ENCODE data around the gene MRPL3. TPM values are rescaled to one million over a fixed set of nuclear protein-coding genes. Genes with fewer than 3 reads are reported as not detected.
A peak's percentile ranks its signal among the peaks of the same experiment; 100 is the strongest.

The MRPL3 gene
- total RNA-seq, 8 experiments from 2014 or later, result 78.2 to 172 (median 113) TPM

- no peaks in the 10 kb centered on the region for H3K4me1 ChIP-seq (replicated peaks in 1 of 2)
- in situ Hi-C loops (cut with MboI; ENCODE audit: low pct_unique_long_range_greater_than_20kb in 2 of 9, low sequenced_read_pairs in 9 of 9, unreplicated experiment in 9 of 9), result no loop called here
- WGBS, 10 experiments, result 0 to 100% (median 65%) methylated on average over 1 of the region's 1 CpG; no CpG with 5 or more reads in 2 of the 10 experiments
- H3K4me3 ChIP-seq, result no peak overlapping the region
- ATAC-seq (replicated peaks in 6 of 8), result peak in 2 of 8 experiments; percentile 86 to 94
- no peak overlapping the region for H3K27ac ChIP-seq
Measured at GRCh38 chr3:131439084-131439483, 63.7 kb downstream of the MRPL3 start.

GRCh38 chr3:131435000-131435399, 67.8 kb downstream of the MRPL3 start:
- in situ Hi-C loops (cut with MboI; ENCODE audit: low pct_unique_long_range_greater_than_20kb in 2 of 9, low sequenced_read_pairs in 9 of 9, unreplicated experiment in 9 of 9), result no loop called here
- 38 to 100% (median 71%) methylated on average over 1 of the region's 1 CpG; no CpG with 5 or more reads in 3 of the 10 experiments for WGBS, 10 experiments
- ATAC-seq (replicated peaks in 6 of 8), result no peak
- Histone ChIP-seq H3K4me3 (no peak overlapping the region), H3K27ac (no peak overlapping the region), H3K4me1 (replicated peaks in 1 of 2) (no peaks in the 10 kb centered on the region)

- Histone ChIP-seq H3K27ac (no peak overlapping the region), H3K4me3 (no peak overlapping the region), H3K4me1 (replicated peaks in 1 of 2) (no peaks in the 10 kb centered on the region)
- in situ Hi-C loops (cut with MboI; ENCODE audit: low pct_unique_long_range_greater_than_20kb in 2 of 9, low sequenced_read_pairs in 9 of 9, unreplicated experiment in 9 of 9), result no loop called here
- ATAC-seq (replicated peaks in 6 of 8), result no peak
- 17 to 100% (median 66%) methylated on average over 1 to 3 of the region's 3 CpGs; no CpG with 5 or more reads in 2 of the 10 experiments for WGBS, 10 experiments
Measured at GRCh38 chr3:131432441-131432840, 70.3 kb downstream of the MRPL3 start.

- no peak for ATAC-seq (replicated peaks in 6 of 8)
- Histone ChIP-seq H3K27ac (no peak overlapping the region), H3K4me1 (replicated peaks in 1 of 2) (no peaks in the 10 kb centered on the region), H3K4me3 (no peak overlapping the region)
- WGBS, 10 experiments, result 34 to 93% (median 68%) methylated on average over 2 to 5 of the region's 5 CpGs; no CpG with 5 or more reads in 5 of the 10 experiments
- in situ Hi-C loops (cut with MboI; ENCODE audit: low pct_unique_long_range_greater_than_20kb in 2 of 9, low sequenced_read_pairs in 9 of 9, unreplicated experiment in 9 of 9), result no loop called here
Measured at GRCh38 chr3:131431754-131432153, 71.0 kb downstream of the MRPL3 start.

GRCh38 chr3:131427226-131427625, 75.5 kb downstream of the MRPL3 start:
- in situ Hi-C loops (cut with MboI; ENCODE audit: low pct_unique_long_range_greater_than_20kb in 2 of 9, low sequenced_read_pairs in 9 of 9, unreplicated experiment in 9 of 9), result no loop called here
- no peak for ATAC-seq (replicated peaks in 6 of 8)
- Histone ChIP-seq H3K27ac (no peak overlapping the region), H3K4me1 (replicated peaks in 1 of 2) (no peaks in the 10 kb centered on the region), H3K4me3 (no peak overlapping the region)
- WGBS, 10 experiments, result 7 to 88% (median 51%) methylated on average over 1 to 2 of the region's 2 CpGs; no CpG with 5 or more reads in 5 of the 10 experiments

GRCh38 chr3:131421957-131422498, 80.7 kb downstream of the MRPL3 start:
- no peaks in the 10 kb centered on the region for H3K4me1 ChIP-seq (replicated peaks in 1 of 2)
- ATAC-seq (replicated peaks in 6 of 8), result peak in 1 of 8 experiments; percentile 82
- in situ Hi-C loops (cut with MboI; ENCODE audit: low pct_unique_long_range_greater_than_20kb in 2 of 9, low sequenced_read_pairs in 9 of 9, unreplicated experiment in 9 of 9), result no loop called here
- no peak overlapping the region for H3K4me3 ChIP-seq
- H3K27ac ChIP-seq, result no peak overlapping the region

- 0 to 83% (median 67%) methylated on average over 1 of the region's 1 CpG; no CpG with 5 or more reads in 5 of the 10 experiments for WGBS, 10 experiments
- H3K4me3 ChIP-seq, result no peak overlapping the region
- ATAC-seq (replicated peaks in 6 of 8), result no peak
- in situ Hi-C loops (cut with MboI; ENCODE audit: low pct_unique_long_range_greater_than_20kb in 2 of 9, low sequenced_read_pairs in 9 of 9, unreplicated experiment in 9 of 9), result no loop called here
- no peak overlapping the region for H3K27ac ChIP-seq
- H3K4me1 ChIP-seq (replicated peaks in 1 of 2), result no peaks in the 10 kb centered on the region
Measured at GRCh38 chr3:131421301-131421700, 81.5 kb downstream of the MRPL3 start.

- WGBS, 10 experiments, result 26 to 83% (median 78%) methylated on average over 1 to 2 of the region's 2 CpGs; no CpG with 5 or more reads in 2 of the 10 experiments
- Histone ChIP-seq H3K4me1 (replicated peaks in 1 of 2) (no peaks in the 10 kb centered on the region), H3K4me3 (no peak overlapping the region), H3K27ac (no peak overlapping the region)
- in situ Hi-C loops (cut with MboI; ENCODE audit: low pct_unique_long_range_greater_than_20kb in 2 of 9, low sequenced_read_pairs in 9 of 9, unreplicated experiment in 9 of 9), result no loop called here
- ATAC-seq (replicated peaks in 6 of 8), result no peak
Measured at GRCh38 chr3:131417751-131418150, 85.0 kb downstream of the MRPL3 start.

Other genes starting within 250 kb of the MRPL3 start
- gene NUDT16, start 121.2 kb downstream of the MRPL3 start, total RNA-seq, result 10 to 100 TPM; 14.6 to 33.4 (median 25.3) TPM